Measurements from ENCODE around the gene PNKP. TPM values are rescaled to one million over a fixed set of nuclear protein-coding genes. Genes with fewer than 3 reads are reported as not detected.

The PNKP gene
- total RNA-seq, 1 donor from 2014 or later = 141 TPM

- H3K36me3 Mint-ChIP-seq (ENCODE audit: low read depth) = peaks cover 13% of the 10 kb centered on the region
- peak; percentile 54 for DNase-seq (ENCODE audit: low spot score)
- H3K4me1 Mint-ChIP-seq (ENCODE audit: low read depth) = peaks cover 41% of the 10 kb centered on the region
Measured at GRCh38 chr19:49896863-49897621, 29.7 kb upstream of the PNKP start, which contains the start of gene IL4I1. IL4I1 (minus strand) TSS chr19:49896887; CDS start chr19:49896160, 727 bp downstream.

GRCh38 chr19:49895566-49896297 lies 28.4 kb upstream of the PNKP start:
- intact Hi-C loops (cut with micrococcal nuclease) = loop anchor here (2.0 kb wide), 1 partner anchor 45 kb away; the partner anchor contains the start of gene PTOV1
- Mint-ChIP-seq H3K4me3 (peak overlapping the region; percentile 83), H3K4me1 (ENCODE audit: low read depth) (peaks cover 39% of the 10 kb centered on the region), H3K9me3 (no peaks in the 10 kb centered on the region), H3K27ac (peak overlapping the region; percentile 99), H3K36me3 (ENCODE audit: low read depth) (peaks cover 17% of the 10 kb centered on the region), H3K27me3 (ENCODE audit: insufficient read depth) (peaks cover 1% of the 10 kb centered on the region)
- no peak for DNase-seq (ENCODE audit: low spot score)

More at GRCh38 chr19:49896863-49897621, 29.7 kb upstream of the PNKP start, which contains the start of gene IL4I1:
- peaks cover 1% of the 10 kb centered on the region for H3K27me3 Mint-ChIP-seq (ENCODE audit: insufficient read depth)
- peak within 1 kb of the TSS; percentile 83 for H3K4me3 Mint-ChIP-seq
- no peaks in the 10 kb centered on the region for H3K9me3 Mint-ChIP-seq
- peak within 1 kb of the TSS; percentile 99 for H3K27ac Mint-ChIP-seq
- intact Hi-C loops (cut with micrococcal nuclease) = loop anchor here (1.0 to 2.0 kb wide), 4 partner anchors 14 to 46 kb away; partner anchors contain the start of genes AKT1S1, ATF5, NUP62 and PTOV1

GRCh38 chr19:49894879-49895565 lies 27.6 kb upstream of the PNKP start:
- DNase-seq (ENCODE audit: low spot score) = no peak

DNA sequence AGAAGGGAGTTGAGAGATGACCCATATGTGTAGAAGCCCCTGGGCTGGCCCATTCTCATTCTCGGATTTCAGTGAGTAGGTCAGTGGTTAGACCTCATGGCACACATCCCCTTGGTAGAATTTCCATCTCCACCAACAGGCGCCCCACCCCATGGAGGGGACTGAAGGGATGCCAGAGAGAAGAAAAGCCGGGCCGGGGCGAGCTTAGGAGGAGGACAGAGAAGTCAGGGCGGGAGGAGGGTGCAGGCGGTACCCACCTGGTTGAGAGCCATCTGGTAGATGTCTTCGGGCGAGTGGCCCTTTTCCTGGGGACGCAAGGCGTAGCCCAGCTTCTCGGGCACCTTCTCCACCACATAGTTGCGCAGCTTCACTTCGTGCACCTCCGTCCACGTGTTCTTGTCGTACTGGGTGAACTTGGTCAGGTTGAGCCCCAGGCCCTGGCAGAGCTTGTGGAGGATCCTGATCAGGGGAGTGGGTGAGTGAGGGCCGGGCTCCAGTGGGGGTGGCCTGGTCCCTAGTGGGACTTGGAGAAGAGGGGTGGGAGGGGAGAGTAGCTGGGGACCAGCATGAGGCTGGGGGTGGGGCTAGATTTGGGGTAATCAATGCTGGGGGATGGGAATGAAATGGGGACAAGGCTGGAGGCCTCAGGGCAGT lies 26.8 kb upstream of the PNKP start:
- H3K36me3 Mint-ChIP-seq (ENCODE audit: low read depth) = peaks cover 22% of the 10 kb centered on the region
- intact Hi-C loops (cut with micrococcal nuclease) = no loop called here
- H3K9me3 Mint-ChIP-seq = no peaks in the 10 kb centered on the region
- peaks cover 1% of the 10 kb centered on the region for H3K27me3 Mint-ChIP-seq (ENCODE audit: insufficient read depth)
- peak overlapping the region; percentile 63 for H3K27ac Mint-ChIP-seq
- H3K4me1 Mint-ChIP-seq (ENCODE audit: low read depth) = peaks cover 34% of the 10 kb centered on the region
- H3K4me3 Mint-ChIP-seq = peak overlapping the region; percentile 5
- no peak for DNase-seq (ENCODE audit: low spot score)

More at GRCh38 chr19:49894879-49895565, 27.6 kb upstream of the PNKP start:
- Mint-ChIP-seq H3K4me1 (ENCODE audit: low read depth) (peaks cover 34% of the 10 kb centered on the region), H3K4me3 (peak overlapping the region; percentile 83), H3K27ac (peak overlapping the region; percentile 99), H3K36me3 (ENCODE audit: low read depth) (peaks cover 17% of the 10 kb centered on the region), H3K9me3 (no peaks in the 10 kb centered on the region), H3K27me3 (ENCODE audit: insufficient read depth) (peaks cover 1% of the 10 kb centered on the region)
- intact Hi-C loops (cut with micrococcal nuclease) = no loop called here

GRCh38 chr19:49892716-49893115 lies 25.3 kb upstream of the PNKP start:
- intact Hi-C loops (cut with micrococcal nuclease) = no loop called here
- Mint-ChIP-seq H3K36me3 (ENCODE audit: low read depth) (peaks cover 26% of the 10 kb centered on the region), H3K27me3 (ENCODE audit: insufficient read depth) (peaks cover 1% of the 10 kb centered on the region), H3K9me3 (no peaks in the 10 kb centered on the region), H3K4me3 (no peak overlapping the region), H3K27ac (peak overlapping the region; percentile 18), H3K4me1 (ENCODE audit: low read depth) (peaks cover 31% of the 10 kb centered on the region)
- DNase-seq (ENCODE audit: low spot score) = no peak

DNA sequence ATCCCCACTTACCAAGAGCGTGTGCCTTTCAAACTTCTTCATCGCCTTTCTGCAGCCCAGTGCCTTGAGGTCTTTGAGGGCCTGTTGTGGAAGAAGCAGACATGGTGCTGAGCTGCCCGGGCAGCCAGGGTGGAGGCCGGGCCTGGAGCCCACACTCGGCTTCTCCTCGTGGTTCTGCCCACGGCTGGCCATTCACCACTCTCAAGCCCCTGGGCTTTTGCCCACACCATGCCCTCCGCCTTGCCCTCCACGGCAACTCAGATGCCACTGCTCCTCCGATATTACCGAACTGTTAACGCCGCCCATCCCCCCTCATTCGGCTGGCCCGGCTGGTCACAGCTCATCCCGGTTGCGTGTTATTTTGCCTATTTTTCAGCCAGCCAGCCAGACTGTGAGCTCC lies 24.0 kb upstream of the PNKP start:
- H3K9me3 Mint-ChIP-seq = no peaks in the 10 kb centered on the region
- H3K27me3 Mint-ChIP-seq (ENCODE audit: insufficient read depth) = peaks cover 1% of the 10 kb centered on the region
- peaks cover 18% of the 10 kb centered on the region for H3K4me1 Mint-ChIP-seq (ENCODE audit: low read depth)
- H3K27ac Mint-ChIP-seq = no peak overlapping the region
- no peak overlapping the region for H3K4me3 Mint-ChIP-seq
- DNase-seq (ENCODE audit: low spot score) = no peak
- peaks cover 26% of the 10 kb centered on the region for H3K36me3 Mint-ChIP-seq (ENCODE audit: low read depth)
- intact Hi-C loops (cut with micrococcal nuclease) = no loop called here

DNA sequence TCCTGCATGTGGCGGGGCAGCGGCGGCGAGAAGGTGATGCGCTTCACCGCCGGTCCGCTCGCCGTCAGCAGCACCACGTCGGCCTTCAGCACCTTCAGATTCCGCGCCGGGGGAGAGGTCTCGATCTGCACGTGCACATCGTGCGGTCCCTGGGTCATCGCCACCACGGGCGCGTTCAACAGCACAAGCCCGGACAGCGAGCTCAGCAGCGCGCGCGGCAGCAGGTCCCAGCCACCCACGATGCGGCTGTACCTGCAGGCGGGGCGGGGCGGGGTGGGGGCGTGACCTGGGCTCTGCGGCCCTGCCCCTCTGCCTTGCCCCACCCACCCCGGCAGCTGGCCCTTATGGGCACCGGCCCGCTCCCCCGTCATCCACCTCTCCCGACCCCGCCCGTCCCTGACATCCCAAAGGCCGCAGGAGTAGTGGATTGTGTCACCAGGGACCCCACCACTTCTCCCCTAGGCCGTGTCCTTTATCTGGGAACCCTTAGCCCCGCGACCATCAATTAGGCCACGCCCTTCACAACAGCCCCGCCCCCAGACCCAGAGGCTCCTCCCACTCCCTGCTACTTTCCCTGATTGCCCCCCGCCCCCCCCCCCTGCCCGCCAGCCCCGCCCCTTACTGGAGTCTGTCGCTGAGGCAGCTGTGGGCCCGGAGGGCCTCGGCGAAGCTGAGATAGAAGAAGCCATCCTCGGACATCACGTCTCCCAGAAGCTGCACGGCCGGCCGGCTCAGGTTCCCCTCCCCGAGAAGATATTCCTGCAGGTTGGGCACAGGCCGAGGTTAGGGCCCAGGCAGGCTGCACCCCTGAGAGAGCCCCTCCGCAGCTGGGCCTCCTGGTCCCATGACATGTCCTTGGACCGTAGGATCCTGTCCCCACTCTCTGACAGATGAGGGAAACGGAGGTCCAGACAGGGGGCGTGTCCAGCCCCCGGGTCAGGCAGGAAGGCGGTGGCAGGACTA lies 23.3 kb upstream of the PNKP start:
- peak; percentile 36 for DNase-seq (ENCODE audit: low spot score)
- intact Hi-C loops (cut with micrococcal nuclease) = loop anchor here (1.0 kb wide), 4 partner anchors 13 to 39 kb away; partner anchors contain the start of genes AKT1S1, ATF5, NUP62 and TBC1D17
- Mint-ChIP-seq H3K27me3 (ENCODE audit: insufficient read depth) (peaks cover 1% of the 10 kb centered on the region), H3K4me1 (ENCODE audit: low read depth) (peaks cover 13% of the 10 kb centered on the region), H3K4me3 (peak overlapping the region; percentile 80), H3K9me3 (no peaks in the 10 kb centered on the region), H3K27ac (peak overlapping the region; percentile 77), H3K36me3 (ENCODE audit: low read depth) (peaks cover 29% of the 10 kb centered on the region)

GRCh38 chr19:49889687-49890348 lies 22.4 kb upstream of the PNKP start:
- H3K27ac Mint-ChIP-seq = peak overlapping the region; percentile 77
- peaks cover 33% of the 10 kb centered on the region for H3K36me3 Mint-ChIP-seq (ENCODE audit: low read depth)

DNA sequence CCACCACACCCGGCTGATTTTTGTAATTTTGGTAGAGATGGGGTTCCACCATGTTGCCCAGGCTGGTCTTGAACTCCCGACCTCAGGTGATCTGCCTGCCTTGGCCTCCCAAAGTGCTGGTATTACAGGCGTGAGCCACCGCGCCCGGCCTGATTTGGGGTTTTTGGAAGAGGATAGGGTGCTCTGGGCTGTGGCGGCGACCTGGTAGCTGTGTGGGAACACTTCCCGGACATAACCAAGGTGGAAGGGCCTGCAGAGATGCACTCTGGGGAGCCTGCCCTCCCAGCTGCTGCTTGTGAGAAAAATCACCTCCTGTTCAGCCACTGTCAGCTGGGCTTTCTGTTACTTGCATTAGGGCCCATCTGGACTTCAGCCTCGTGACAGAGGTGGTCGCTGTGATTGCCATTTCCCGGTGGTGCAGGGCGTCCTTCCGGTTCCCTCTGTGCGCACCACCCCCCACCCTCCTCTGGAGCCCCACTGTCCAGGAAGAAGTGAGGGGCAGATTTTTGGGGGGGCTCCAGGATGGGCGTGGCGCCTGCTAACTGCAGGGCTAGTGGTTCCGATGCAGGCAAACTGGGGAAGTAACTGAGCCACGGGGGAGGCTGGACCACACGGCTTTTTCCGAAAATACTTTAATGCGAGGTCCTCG lies 21.8 kb upstream of the PNKP start:
- Mint-ChIP-seq H3K4me3 (peak overlapping the region; percentile 37), H3K36me3 (ENCODE audit: low read depth) (peaks cover 35% of the 10 kb centered on the region), H3K27ac (no peak overlapping the region), H3K27me3 (ENCODE audit: insufficient read depth) (peaks cover 1% of the 10 kb centered on the region), H3K9me3 (no peaks in the 10 kb centered on the region), H3K4me1 (ENCODE audit: low read depth) (peaks cover 13% of the 10 kb centered on the region)
- intact Hi-C loops (cut with micrococcal nuclease) = no loop called here
- DNase-seq (ENCODE audit: low spot score) = no peak

More at GRCh38 chr19:49889687-49890348, 22.4 kb upstream of the PNKP start:
- Mint-ChIP-seq H3K4me3 (peak overlapping the region; percentile 80), H3K27me3 (ENCODE audit: insufficient read depth) (peaks cover 1% of the 10 kb centered on the region), H3K4me1 (ENCODE audit: low read depth) (peaks cover 13% of the 10 kb centered on the region), H3K9me3 (no peaks in the 10 kb centered on the region)
- intact Hi-C loops (cut with micrococcal nuclease) = loop anchor here (1.0 kb wide), 4 partner anchors 13 to 39 kb away; partner anchors contain the start of genes AKT1S1, ATF5, NUP62 and TBC1D17
- peak; percentile 74 for DNase-seq (ENCODE audit: low spot score)

DNA sequence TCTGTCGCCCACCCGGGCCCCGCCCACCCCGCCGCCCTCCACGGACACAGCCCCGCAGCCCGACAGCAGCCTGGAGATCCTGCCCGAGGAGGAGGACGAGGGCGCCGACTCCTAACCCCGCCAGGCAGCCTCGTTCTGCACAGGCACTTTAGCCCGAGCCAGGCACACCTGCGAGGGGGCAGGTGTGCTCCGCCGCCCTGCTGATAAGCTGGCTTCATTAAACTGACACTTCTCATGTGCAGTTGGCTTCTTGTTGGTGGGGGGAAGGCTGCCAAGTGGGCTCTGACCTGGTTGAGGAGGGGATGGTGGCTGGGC lies 21.1 kb upstream of the PNKP start:
- H3K4me3 Mint-ChIP-seq = no peak overlapping the region

More for the DNA sequence above, 21.1 kb upstream of the PNKP start:
- Mint-ChIP-seq H3K27ac (no peak overlapping the region), H3K9me3 (no peaks in the 10 kb centered on the region), H3K36me3 (ENCODE audit: low read depth) (peaks cover 37% of the 10 kb centered on the region), H3K4me1 (ENCODE audit: low read depth) (peaks cover 13% of the 10 kb centered on the region), H3K27me3 (ENCODE audit: insufficient read depth) (peaks cover 1% of the 10 kb centered on the region)
- intact Hi-C loops (cut with micrococcal nuclease) = no loop called here
- no peak for DNase-seq (ENCODE audit: low spot score)

Measured in activated T-helper 1 cell treated with anti-CD3 and anti-CD28 coated beads, Interleukin-12 subunit alpha, Interleukin-12 subunit beta, Interleukin-2, Interleukin-4 antibody, amounts not matched to agents 30 ng/mL and 10 ng/mL and 1 ng/mL, durations not matched to agents 14 hours and 24 hours and 36 hours (primary cell).